Measurements from ENCODE around the gene RILPL2. TPM values are rescaled to one million over a fixed set of nuclear protein-coding genes. Genes with fewer than 3 reads are reported as not detected.

RILPL2 gene
- total and polyA plus RNA-seq, 11 donors: 1.6 to 3.4 (median 2.2) TPM

DNA sequence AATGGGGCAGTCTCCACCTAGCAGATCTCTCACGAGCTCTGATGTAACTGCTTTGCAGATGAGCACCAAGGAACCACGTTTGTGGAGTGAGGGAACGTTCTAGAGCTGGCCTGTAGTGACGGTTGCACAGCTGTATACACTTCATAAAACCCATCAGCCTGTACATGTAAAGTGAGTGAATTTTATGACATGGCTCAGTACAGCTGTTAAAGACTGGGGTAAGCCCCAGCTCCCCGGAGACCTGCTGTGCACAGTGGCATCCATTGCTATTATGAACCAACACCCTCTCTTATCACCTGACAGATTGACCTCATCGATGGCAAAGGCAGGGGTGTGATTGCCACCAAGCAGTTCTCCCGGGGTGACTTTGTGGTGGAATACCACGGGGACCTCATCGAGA, 31.9 kb downstream of the RILPL2 start:
- 89 to 92% (median 92%) methylated on average over 8 to 9 of the region's 9 CpGs for WGBS, 4 donors
- peaks cover 0 to 14% (median 0%) of the 10 kb centered on the region in 12 donors for H3K4me1 ChIP-seq
- H3K27ac ChIP-seq: no peak overlapping the region
- peaks cover 5 to 90% (median 80%) of the 10 kb centered on the region in 9 donors for H3K36me3 ChIP-seq
- no peak overlapping the region for H3K4me3 ChIP-seq
- no peaks in the 10 kb centered on the region for H3K9me3 ChIP-seq
- H3K27me3 ChIP-seq: no peaks in the 10 kb centered on the region
- no peak for ATAC-seq
- DNase-seq: no peak
- intact Hi-C loops (cut with DNase I): no loop called here
- TF ChIP-seq, protein P1, sequence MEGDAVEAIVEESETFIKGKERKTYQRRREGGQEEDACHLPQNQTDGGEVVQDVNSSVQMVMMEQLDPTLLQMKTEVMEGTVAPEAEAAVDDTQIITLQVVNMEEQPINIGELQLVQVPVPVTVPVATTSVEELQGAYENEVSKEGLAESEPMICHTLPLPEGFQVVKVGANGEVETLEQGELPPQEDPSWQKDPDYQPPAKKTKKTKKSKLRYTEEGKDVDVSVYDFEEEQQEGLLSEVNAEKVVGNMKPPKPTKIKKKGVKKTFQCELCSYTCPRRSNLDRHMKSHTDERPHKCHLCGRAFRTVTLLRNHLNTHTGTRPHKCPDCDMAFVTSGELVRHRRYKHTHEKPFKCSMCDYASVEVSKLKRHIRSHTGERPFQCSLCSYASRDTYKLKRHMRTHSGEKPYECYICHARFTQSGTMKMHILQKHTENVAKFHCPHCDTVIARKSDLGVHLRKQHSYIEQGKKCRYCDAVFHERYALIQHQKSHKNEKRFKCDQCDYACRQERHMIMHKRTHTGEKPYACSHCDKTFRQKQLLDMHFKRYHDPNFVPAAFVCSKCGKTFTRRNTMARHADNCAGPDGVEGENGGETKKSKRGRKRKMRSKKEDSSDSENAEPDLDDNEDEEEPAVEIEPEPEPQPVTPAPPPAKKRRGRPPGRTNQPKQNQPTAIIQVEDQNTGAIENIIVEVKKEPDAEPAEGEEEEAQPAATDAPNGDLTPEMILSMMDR (IDR thresholded peaks at IDR 0.05): no peak
- TF ChIP-seq POLR2A (IDR thresholded peaks at IDR 0.05): no peak

DNA sequence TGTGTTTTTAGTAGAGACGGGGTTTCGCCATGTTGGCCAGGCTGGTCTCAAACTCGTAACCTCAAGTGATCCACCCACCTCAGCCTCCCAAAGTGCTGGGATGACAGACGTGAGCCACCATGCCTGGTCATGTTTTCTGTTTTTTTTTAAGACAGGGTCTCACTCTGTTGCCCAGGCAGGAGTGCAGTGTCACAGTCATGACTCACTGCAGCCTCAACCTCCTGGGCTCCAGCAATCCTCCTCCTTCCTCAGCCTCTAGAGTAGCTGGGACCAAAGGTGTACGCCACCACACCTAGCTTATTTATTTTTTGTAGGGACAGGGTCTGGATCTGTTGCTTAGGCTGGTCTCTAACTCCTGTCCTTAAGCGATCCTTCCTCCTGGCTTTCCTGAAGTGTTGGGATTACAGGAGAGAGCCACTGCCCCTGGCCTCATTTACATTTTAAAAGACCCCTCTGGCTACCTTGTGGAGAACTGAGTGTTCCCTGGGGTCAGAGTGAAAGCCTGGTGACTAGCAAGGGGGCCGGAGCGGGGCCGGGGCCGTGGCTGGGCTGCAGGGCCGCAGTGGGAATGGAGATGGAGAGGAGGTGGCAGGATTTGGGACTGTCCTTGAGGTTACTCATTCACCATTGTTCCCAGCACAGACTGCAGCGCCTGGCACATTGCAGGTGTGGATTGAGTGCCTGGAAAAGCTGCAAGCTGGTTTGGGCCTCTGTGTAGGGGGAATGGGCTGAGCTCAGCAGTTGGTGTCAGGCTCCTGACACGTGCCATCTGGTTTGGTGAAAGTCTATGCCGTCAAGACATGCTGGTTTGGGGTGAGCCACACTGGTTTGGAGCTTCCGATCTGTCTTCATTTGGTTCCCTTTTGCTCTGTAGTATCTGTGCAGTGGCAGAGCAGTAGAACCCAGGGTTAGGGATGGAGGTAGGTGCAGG, 34.5 kb downstream of the RILPL2 start:
- TF ChIP-seq, protein P1 (IDR thresholded peaks at IDR 0.05): no peak
- TF ChIP-seq POLR2A (IDR thresholded peaks at IDR 0.05): no peak
- WGBS, 4 donors: 79 to 86% (median 83%) methylated on average over 15 of the region's 15 CpGs
- ATAC-seq: no peak
- no peaks in the 10 kb centered on the region for H3K9me3 ChIP-seq
- H3K4me1 ChIP-seq: peaks cover 0 to 29% (median 17%) of the 10 kb centered on the region in 12 donors
- peaks cover 5 to 95% (median 78%) of the 10 kb centered on the region in 9 donors for H3K36me3 ChIP-seq
- no peak overlapping the region for H3K27ac ChIP-seq
- H3K4me3 ChIP-seq: no peak overlapping the region
- no peak for DNase-seq
- intact Hi-C loops (cut with DNase I): no loop called here
- H3K27me3 ChIP-seq: no peaks in the 10 kb centered on the region

DNA sequence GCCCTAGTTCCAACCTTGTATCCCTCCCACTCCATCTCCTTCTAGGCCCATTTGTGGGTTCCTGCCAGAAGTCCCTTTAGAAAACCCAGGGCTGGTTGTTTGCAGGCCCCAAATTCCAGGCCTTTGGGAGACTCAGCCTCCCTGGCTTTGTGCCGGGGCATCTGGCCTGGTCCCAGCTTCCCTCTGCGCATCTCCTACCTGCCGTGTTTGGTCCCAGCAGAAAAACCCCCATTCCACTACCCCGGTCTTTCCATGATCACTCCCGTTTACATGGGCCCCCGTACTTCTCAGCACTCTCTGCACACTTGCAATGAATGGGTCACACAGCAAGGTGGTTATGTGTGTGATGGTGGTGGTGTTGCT, 37.2 kb downstream of the RILPL2 start:
- H3K36me3 ChIP-seq: peaks cover 4 to 95% (median 78%) of the 10 kb centered on the region in 9 donors

More for the DNA sequence above, 37.2 kb downstream of the RILPL2 start:
- H3K27ac ChIP-seq: peak overlapping the region in 11 of 12 donors; percentile 2 to 75 (median 64)
- H3K4me1 ChIP-seq: peaks cover 0 to 29% (median 16%) of the 10 kb centered on the region in 12 donors
- ATAC-seq (no peak), DNase-seq (no peak)
- no peaks in the 10 kb centered on the region for H3K27me3 ChIP-seq
- 77 to 84% (median 79%) methylated on average over 6 of the region's 6 CpGs for WGBS, 4 donors
- intact Hi-C loops (cut with DNase I): no loop called here
- H3K4me3 ChIP-seq: no peak overlapping the region
- H3K9me3 ChIP-seq: no peaks in the 10 kb centered on the region
- TF ChIP-seq, protein P1 (IDR thresholded peaks at IDR 0.05): no peak
- TF ChIP-seq POLR2A (IDR thresholded peaks at IDR 0.05): no peak
